SK-N-SH treated with all-trans-retinoic acid at 6 μM for 48 hours (cell line): ENCODE measurements around the gene KCNH1.

ENCODE experiments used
- ATAC-seq: fragments of 200-7000 bp; cut with Tn5 transposase; 3 replicates; pipeline ENCODE4 v1.9.1; 2020; ENCODE audit warnings: mild to moderate bottlenecking, moderate library complexity
- ARNTL ChIP-seq: fragments of 450-650 bp; formaldehyde crosslinking; IDR thresholded peaks from 2 replicates; pipeline ENCODE4 v1.5.0; 2020; ENCODE audit warnings: low read depth, mild to moderate bottlenecking, moderate library complexity, borderline replicate concordance
- BACH2 ChIP-seq: fragments of 250-450 bp; sonication (Bioruptor Pico); IDR thresholded peaks from 2 replicates; pipeline ENCODE4 v1.9.0; 2021; ENCODE audit warnings: mild to moderate bottlenecking, borderline replicate concordance
- CREB5 ChIP-seq: fragments of 250-450 bp; sonication (Bioruptor Pico); IDR thresholded peaks from 2 replicates; pipeline ENCODE4 v1.5.1; 2020; ENCODE audit warnings: low read depth, mild to moderate bottlenecking, moderate library complexity
- CSRNP3 ChIP-seq: fragments of 250-450 bp; sonication (Bioruptor Pico); IDR thresholded peaks from 2 replicates; pipeline ENCODE4 v1.5.1; 2021; ENCODE audit warnings: mild to moderate bottlenecking, moderate library complexity
- ESRRG ChIP-seq: fragments of 250-450 bp; sonication (Bioruptor Pico); IDR thresholded peaks from 2 replicates; pipeline ENCODE4 v1.6.1; 2021; ENCODE audit warnings: mild to moderate bottlenecking
- ISL1 ChIP-seq: fragments of 250-450 bp; sonication (Bioruptor Pico); IDR thresholded peaks from 2 replicates; pipeline ENCODE4 v2.1.2; 2022; ENCODE audit warnings: mild to moderate bottlenecking, moderate library complexity
- PATZ1 ChIP-seq: fragments of 250-450 bp; sonication (Bioruptor Pico); IDR thresholded peaks from 2 replicates; pipeline ENCODE4 v1.8.0; 2020; ENCODE audit warnings: mild to moderate bottlenecking, moderate library complexity, borderline replicate concordance
- POU6F1 ChIP-seq: fragments of 250-450 bp; sonication (Bioruptor Pico); IDR thresholded peaks from 2 replicates; pipeline ENCODE4 v1.8.0; 2021; ENCODE audit warnings: low read depth, mild to moderate bottlenecking, moderate library complexity, borderline replicate concordance
- PPARA ChIP-seq: fragments of 250-450 bp; sonication (Bioruptor Pico); IDR thresholded peaks from 2 replicates; pipeline ENCODE4 v1.5.0; 2020; ENCODE audit warnings: mild to moderate bottlenecking, borderline replicate concordance
- SNAI2 ChIP-seq: fragments of 250-450 bp; sonication (Bioruptor Pico); IDR thresholded peaks from 2 replicates; pipeline ENCODE4 v1.5.0; 2020; ENCODE audit warnings: mild to moderate bottlenecking, moderate library complexity
- TCF4 ChIP-seq: fragments of 250-450 bp; sonication (Bioruptor Pico); IDR thresholded peaks from 2 replicates; pipeline ENCODE4 v1.8.0; 2021; ENCODE audit warnings: mild to moderate bottlenecking, moderate library complexity, borderline replicate concordance
- TOX ChIP-seq: fragments of 250-450 bp; sonication (Bioruptor Pico); IDR thresholded peaks from 2 replicates; pipeline ENCODE4 v1.8.0; 2021; ENCODE audit warnings: mild to moderate bottlenecking, moderate library complexity, borderline replicate concordance
- ZC3H10 ChIP-seq: fragments of 250-450 bp; sonication (Bioruptor Pico); IDR thresholded peaks from 2 replicates; pipeline ENCODE4 v1.5.1; 2021; ENCODE audit warnings: mild to moderate bottlenecking, moderate library complexity
- ZFP3 ChIP-seq: fragments of 250-450 bp; sonication (Bioruptor Pico); IDR thresholded peaks from 2 replicates; pipeline ENCODE4 v1.5.0; 2020; ENCODE audit warnings: mild to moderate bottlenecking, moderate library complexity
- ZFP30 ChIP-seq: fragments of 450-650 bp; formaldehyde crosslinking; IDR thresholded peaks from 2 replicates; pipeline ENCODE4 v1.5.0; 2022; ENCODE audit warnings: mild to moderate bottlenecking, moderate library complexity
- ZNF565 ChIP-seq: fragments of 450-650 bp; formaldehyde crosslinking; conservative IDR thresholded peaks from 2 replicates; pipeline ENCODE4 v1.5.0; 2020; ENCODE audit warnings: low read depth, mild to moderate bottlenecking, moderate library complexity
- ZNF8 ChIP-seq: fragments of 450-650 bp; formaldehyde crosslinking; IDR thresholded peaks from 2 replicates; pipeline ENCODE4 v1.5.0; 2020; ENCODE audit warnings: mild to moderate bottlenecking, moderate library complexity

The KCNH1 gene

GRCh38 chr1:210748796-210749195 lies 385.2 kb downstream of the KCNH1 start:
- TF ChIP-seq ZNF8 (CRISPR knock-in tag) = no peak
- no peak for TF ChIP-seq BACH2 (CRISPR knock-in tag)
- no peak for TF ChIP-seq PATZ1
- no peak for TF ChIP-seq ZC3H10
- TF ChIP-seq SNAI2 (CRISPR knock-in tag) = no peak
- TF ChIP-seq CREB5 = no peak
- no peak for TF ChIP-seq TOX (CRISPR knock-in tag)
- TF ChIP-seq ZFP30 (CRISPR knock-in tag) = no peak
- ATAC-seq = no peak

- no peak for ATAC-seq
- no peak for TF ChIP-seq ESRRG
- no peak for TF ChIP-seq PATZ1
These were observed 386.1 kb downstream of the KCNH1 start for GRCh38 chr1:210747890-210748289.

- ATAC-seq = no peak
- TF ChIP-seq ZNF8 (CRISPR knock-in tag) = no peak
- no peak for TF ChIP-seq ESRRG
- no peak for TF ChIP-seq TCF4 (CRISPR knock-in tag)
- TF ChIP-seq BACH2 (CRISPR knock-in tag) = no peak
- TF ChIP-seq CSRNP3 (CRISPR knock-in tag) = no peak
- TF ChIP-seq POU6F1 (CRISPR knock-in tag) = no peak
These were observed 386.8 kb downstream of the KCNH1 start for GRCh38 chr1:210747112-210747511.

GRCh38 chr1:210746024-210746731 lies 387.8 kb downstream of the KCNH1 start:
- TF ChIP-seq PPARA (CRISPR knock-in tag) = no peak
- TF ChIP-seq ZNF565 = no peak
- no peak for TF ChIP-seq SNAI2 (CRISPR knock-in tag)
- TF ChIP-seq CREB5 = no peak
- no peak for ATAC-seq

GRCh38 chr1:210743038-210743437 lies 390.9 kb downstream of the KCNH1 start:
- no peak for ATAC-seq

More at GRCh38 chr1:210743038-210743437, 390.9 kb downstream of the KCNH1 start:
- TF ChIP-seq ISL1 (CRISPR knock-in tag) (no peak), ZFP3 (CRISPR knock-in tag) (no peak), POU6F1 (CRISPR knock-in tag) (no peak), ARNTL (no peak)
